HG03575 (cell line): ENCODE results near the gene ACE.

ENCODE experiments used
- ATAC-seq: cut with Tn5 transposase; IDR thresholded peaks from one replicate; pipeline ENCODE4 v1.9.1; 2021; ENCODE audit not compliant: unreplicated experiment, insufficient number of reproducible peaks, low FRiP score; ENCODE audit errors: extremely low read depth

Gene ACE

DNA sequence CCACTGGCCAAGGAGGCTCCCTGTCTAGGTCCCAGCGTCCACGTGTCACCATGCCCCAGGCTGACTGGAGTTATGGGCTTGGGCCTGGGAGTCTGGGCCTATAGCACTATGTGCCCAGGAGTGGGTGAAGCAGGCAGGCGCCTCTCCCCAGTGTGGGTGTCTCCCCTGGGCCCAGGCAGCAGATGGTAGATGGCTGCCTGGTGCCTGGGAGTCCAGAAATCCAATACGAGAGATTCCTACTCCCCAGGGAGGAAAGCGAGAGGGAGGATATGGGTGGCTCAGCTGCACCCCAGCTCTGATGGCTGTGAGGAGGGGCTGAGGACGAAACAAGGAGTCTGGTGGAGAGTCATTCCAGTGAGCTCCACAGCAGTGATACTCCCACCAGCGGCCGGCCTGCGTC lies 51.3 kb downstream of the ACE start:
- no peak for ATAC-seq

DNA sequence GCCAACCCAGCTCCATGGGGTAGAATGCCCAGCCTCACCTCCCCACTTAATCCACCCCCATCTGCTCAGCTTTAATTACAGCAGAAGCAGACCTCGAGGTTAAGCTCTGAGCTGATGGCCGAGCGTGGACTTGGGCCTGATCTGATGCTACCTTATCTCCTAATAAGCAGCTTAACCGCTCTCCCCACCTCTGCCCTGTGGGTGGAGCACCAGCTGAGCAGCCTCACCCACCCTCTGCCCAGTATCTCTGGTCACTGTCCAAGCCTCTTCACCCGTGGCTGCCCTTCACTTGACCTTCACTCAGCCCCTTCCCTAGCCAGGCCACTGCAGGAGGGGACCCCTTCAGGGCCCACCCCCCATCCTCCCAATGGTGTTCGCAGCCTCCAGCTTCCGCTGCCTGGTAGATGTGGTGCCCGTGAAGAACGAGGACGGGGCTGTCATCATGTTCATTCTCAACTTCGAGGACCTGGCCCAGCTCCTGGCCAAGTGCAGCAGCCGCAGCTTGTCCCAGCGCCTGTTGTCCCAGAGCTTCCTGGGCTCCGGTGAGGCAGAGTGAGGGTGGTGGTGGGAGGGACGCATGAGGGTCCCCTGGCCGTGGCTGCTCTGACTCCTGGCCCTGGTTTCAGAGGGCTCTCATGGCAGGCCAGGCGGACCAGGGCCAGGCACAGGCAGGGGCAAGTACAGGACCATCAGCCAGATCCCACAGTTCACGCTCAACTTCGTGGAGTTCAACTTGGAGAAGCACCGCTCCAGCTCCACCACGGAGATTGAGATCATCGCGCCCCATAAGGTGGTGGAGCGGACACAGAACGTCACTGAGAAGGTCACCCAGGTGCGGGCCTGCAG lies 53.1 kb downstream of the ACE start:
- no peak for ATAC-seq

DNA sequence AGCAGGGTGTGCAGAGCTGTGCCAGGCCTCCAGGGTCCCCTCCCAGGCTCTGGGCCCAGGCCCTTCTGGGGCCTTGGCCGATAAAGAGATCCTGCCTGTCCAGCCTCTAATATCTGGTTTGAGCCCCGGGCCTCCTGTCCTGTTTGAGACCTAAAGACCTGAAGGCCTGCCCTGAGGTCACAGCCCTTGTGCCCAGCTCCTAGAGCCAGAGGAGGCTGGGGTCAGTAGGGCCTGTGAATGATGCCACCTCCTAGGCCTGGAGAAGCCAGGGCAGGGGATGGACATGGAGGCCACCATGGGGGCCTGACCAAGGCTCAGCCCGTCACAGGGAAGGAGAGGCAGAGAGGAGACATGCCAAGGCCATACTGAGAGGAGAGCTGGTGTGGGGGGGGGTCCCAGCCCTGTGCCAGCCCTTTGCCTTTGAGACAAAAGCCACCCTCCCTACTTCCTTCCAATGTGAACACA lies 53.7 kb downstream of the ACE start:
- ATAC-seq, result no peak

DNA sequence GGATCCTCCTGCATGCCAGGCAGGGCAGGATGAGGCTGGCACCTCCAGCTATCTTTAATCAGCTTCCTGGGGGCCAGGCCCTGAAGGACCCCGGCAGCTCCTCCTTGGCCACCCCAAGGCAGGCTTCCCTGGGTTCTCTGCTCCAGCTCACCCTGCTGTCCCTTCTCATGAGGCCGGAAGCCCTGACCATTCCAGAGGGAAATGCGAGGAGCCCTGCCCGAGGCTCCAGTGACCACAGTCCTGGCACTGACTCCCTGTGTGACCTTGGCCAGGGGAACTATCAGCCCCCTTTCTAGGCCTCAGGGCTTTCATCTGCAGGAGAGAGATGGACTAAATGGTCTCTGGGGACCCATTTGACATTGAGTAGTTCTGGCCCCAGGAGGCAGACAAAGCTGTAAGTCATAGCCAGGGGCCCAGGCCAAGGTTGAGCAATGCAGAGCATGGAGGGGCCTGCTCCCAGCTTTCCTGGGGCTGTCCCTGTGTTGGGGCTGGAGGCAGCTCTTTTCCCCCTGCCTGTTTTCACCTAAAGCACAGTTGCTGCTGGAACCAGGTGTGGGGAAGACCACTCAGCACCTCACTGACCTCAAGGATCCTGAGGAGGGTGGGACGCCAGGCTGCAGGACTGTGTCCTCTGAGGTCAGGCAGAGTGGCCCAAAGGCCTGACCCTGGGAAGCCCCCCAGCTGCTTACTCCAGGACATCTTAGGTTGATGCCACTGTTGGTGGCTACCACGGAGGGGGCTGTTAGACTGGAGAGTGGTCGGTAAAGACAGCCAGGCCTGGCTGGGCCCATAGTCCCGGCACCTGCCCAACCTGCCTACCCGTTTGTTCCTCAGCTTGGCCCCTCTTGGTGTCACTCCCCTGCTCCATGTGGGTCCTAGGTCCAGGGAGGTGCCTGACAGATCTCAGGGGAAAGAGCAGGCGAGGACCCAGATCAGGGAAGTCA lies 54.4 kb downstream of the ACE start:
- no peak for ATAC-seq

DNA sequence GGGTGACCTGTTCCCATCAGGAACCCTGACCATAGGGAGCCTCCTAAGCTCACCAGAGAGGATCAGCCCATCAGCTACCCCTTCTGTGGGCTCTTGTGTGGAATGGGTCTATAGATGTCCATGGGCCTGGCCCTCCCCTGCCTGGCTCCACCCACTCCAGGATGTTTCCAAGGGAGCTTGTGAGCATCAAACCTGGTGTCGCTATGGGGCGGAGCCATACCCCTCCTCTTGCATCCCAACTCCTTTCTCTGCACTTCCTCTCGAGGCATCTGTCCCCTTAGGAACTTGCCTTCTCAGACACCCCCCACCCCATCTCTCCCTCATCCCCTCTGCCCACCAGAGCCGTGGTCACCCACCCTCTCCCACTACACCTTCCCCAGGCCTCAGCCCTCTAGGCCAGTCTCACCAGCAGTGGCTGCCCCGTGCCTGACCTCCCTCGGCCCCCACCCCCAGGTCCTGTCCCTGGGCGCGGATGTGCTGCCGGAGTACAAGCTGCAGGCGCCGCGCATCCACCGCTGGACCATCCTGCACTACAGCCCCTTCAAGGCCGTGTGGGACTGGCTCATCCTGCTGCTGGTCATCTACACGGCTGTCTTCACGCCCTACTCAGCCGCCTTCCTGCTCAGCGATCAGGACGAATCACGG lies 56.7 kb downstream of the ACE start:
- no peak for ATAC-seq

DNA sequence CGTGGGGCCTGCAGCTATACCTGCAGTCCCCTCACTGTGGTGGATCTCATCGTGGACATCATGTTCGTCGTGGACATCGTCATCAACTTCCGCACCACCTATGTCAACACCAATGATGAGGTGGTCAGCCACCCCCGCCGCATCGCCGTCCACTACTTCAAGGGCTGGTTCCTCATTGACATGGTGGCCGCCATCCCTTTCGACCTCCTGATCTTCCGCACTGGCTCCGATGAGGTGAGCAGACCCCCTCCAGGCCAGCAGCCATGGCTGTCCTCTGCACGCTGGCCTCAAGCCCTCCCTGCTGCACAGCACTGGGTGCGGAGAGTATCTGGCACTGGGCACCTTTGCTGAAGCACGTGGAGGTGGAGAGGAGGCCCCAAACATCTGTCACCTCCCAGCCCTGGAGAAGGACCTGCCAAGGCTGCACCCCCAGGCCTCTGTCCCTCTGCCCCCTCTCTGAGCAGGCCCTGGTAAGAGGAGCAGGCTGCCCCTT lies 57.3 kb downstream of the ACE start:
- no peak for ATAC-seq

DNA sequence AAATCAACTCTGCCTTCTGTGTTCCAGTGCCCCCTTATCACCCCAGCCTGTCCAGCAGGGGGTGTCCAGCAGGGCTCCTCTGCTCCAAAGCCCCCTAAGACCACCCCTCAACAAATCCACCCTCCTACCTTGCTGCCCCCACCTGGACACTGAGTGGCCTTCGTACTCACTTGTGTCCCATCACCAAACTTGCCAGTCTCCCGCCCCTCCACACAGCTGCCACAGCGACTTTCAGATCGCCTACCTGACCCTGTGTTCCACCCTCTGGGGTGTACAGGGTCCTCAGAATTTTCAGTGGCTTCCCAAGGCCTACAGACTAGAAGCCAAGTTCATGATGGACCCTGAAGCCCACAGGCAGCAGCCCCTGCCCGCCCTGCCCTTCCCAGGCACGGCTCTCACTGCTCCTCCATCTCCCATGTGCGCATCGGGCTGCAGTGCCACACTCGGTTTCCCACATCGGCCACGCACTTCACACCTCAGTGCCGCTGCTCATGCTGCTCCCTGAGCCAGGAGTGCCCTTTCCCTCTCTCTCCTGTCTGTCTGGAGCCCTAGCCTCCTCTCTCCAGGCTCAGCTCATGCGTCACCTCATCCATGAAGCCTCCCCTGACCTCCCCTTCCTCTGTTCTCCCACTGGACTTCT lies 58.1 kb downstream of the ACE start:
- no peak for ATAC-seq

DNA sequence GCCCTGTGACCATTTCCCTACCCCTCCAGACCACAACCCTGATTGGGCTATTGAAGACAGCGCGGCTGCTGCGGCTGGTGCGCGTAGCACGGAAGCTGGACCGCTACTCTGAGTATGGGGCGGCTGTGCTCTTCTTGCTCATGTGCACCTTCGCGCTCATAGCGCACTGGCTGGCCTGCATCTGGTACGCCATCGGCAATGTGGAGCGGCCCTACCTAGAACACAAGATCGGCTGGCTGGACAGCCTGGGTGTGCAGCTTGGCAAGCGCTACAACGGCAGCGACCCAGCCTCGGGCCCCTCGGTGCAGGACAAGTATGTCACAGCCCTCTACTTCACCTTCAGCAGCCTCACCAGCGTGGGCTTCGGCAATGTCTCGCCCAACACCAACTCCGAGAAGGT lies 58.8 kb downstream of the ACE start:
- no peak for ATAC-seq

DNA sequence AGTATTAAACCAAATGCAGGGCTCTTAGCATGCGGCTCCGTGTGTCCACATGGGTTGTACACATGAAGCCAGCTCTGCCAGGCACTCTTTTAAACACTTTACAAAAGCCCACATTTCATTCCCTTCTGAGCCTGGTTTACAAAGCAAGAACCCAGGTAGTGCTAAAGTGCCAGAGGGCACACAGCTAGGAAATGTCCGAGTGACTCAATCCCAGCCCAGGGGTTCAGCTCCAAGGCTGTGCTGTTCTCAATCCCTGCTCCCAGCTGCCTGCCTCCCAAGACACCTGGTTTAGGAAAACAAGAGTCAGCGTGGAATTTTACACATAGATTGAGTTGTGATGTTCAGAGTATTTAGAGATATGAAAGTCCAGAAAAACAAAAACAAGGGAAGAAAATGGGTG lies 60.1 kb downstream of the ACE start:
- no peak for ATAC-seq

DNA sequence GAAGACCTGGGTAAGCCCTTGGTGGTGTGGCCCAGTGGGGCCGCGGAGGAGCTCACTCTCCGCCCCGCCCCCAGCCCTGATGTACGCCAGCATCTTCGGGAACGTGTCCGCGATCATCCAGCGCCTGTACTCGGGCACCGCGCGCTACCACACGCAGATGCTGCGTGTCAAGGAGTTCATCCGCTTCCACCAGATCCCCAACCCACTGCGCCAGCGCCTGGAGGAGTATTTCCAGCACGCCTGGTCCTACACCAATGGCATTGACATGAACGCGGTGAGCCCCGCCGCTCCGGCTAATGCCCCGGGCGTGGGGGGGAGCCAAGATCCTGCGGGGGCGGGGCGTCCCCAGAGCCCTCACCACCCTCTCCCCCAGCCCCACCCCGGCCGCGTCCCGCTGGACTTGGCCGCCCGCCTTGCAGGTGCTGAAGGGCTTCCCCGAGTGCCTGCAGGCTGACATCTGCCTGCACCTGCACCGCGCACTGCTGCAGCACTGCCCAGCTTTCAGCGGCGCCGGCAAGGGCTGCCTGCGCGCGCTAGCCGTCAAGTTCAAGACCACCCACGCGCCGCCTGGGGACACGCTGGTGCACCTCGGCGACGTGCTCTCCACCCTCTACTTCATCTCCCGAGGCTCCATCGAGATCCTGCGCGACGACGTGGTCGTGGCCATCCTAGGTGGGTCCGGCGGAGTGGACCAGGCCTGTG lies 61.3 kb downstream of the ACE start:
- ATAC-seq, result no peak

DNA sequence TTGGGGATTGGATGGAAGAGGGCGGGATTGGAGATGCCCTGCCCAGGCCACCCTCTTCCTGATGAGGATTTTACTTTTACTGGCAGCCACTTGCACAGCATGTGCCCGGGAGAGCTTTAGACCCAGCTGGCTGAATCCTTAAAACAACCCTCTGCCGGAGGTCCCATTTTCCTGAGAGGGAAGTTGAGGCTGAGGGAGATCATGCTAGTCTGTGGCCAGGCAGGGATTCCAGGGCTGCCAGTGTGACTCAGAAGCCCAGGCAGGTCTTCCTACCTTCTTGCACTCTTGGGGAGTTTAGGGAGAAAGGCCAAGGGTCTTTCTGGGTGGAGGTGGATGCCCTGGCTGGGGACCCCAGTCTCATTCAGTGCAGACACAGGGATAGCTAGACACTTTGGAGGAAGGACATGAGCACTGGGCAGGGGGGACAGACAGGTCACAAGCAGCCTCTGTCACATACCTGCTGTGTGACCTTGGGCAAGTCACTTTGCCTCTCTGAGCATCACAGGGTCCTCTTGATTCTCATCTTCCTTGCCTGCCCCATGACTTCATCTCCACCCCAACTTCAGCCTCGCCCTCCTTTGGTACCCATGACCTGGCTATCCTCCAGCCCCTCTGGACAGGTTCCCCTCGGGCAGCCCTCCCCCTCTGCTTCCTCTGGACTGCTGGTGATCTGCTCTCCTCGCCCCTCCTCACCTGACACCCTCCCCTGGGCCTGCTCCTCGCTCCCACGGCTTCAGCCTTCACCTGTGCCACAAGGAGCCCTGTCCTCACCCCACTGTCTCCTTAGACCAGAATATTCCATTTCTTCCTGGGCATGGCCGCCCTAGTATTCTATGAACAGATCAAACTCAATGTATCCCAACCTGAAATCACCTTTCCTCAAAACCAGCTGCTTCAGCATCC lies 62.1 kb downstream of the ACE start:
- no peak for ATAC-seq

DNA sequence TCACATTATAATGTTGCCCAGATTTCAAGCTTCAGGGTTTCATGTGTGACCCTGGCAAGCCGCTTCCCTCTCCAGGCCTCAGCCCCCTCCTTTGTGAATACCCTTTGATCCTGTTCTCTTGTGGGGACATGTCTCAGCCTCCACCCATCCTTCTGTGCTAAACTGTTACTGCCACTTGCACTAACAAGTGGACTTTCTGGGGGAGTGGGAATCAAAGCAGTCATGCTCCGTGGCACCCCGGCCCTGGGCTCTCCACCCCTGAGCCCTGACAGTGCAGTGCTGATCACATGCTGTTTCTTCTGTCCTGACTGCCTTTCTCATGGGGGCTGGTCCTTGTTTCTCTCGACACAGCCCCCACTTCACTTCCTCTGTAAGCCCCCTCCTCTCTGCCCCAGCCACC lies 63.7 kb downstream of the ACE start:
- ATAC-seq, result no peak

DNA sequence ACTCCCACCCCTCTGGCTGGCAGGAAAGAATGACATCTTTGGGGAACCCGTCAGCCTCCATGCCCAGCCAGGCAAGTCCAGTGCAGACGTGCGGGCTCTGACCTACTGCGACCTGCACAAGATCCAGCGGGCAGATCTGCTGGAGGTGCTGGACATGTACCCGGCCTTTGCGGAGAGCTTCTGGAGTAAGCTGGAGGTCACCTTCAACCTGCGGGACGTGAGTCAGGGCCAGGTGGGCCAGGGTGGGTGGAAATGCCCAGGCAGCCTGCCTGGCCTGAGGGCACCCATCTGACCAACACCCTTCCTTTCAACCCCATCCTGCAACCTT lies 65.3 kb downstream of the ACE start:
- ATAC-seq, result no peak

DNA sequence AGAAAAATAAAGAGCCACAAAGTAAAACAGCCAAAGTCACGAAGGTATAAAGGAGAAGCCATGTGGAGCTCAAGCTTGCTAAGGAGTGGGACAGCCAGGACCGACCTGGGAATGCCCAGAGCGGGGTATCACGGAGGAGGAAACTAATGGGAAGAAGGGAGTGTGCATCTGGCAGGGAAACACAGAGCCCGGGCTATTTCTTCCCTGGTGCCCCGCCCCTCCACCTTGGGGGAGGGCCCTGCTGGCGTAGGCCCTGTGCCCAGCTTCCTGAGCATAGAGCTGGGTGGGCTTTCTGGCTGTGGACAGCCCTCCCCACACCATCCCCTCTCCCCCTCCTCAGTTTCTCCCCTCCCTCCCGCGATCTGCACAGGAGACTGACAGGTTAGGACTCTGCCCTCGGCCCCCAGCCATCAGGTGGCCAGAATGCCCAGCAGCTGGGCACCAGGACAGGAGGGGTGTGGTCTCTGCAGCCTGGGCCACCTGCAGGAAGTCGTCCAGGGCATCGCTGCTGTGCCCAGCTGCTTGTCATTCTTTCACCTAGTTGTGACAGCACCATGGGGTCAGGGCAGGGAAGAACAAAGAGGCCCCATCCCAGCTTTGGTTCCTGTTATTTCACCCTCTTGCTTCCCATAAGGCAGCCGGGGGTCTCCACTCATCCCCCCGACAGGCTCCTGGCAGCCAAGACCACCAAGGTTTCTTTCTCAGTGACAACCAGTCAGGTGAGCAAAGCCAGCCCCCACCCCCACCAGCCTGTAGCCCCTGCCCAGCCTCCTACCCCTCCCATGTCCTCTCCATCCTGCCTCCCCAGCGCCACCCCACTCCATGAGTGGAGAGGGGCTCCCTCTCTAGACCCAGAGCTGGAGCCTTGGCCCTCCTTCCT lies 66.3 kb downstream of the ACE start:
- no peak for ATAC-seq

DNA sequence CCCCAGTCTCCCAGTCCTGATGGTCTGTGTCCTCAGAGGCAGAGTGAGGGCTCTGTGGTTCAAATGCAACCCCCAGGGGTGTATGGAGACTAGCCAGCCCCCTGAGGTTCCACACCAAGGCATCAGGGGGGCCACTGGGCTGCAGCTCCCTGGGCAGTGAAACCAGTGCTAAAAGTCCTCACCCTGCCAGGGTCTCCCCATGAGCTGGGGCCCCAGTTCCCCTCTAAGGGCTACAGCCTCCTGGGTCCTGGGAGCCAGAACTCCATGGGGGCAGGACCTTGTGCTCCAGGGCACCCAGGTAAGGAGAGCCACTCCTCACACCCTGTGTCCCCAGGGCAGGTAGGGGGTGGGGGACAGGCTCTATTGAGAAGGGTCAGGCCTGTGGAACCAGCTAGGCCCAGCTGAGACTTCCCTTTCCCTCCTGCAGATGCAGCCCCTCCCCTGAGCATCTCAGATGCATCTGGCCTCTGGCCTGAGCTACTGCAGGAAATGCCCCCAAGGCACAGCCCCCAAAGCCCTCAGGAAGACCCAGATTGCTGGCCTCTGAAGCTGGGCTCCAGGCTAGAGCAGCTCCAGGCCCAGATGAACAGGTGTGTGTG lies 67.1 kb downstream of the ACE start:
- no peak for ATAC-seq
